ENCODE data around the gene EIF3L. TPM values are rescaled to one million over a fixed set of nuclear protein-coding genes. Genes with fewer than 3 reads are reported as not detected.

The EIF3L gene
- total and polyA plus RNA-seq, 2 of the 8 experiments (the other 6 are each of a cell fraction or from before 2014, with no cell fraction given): 639 to 886 TPM

DNA sequence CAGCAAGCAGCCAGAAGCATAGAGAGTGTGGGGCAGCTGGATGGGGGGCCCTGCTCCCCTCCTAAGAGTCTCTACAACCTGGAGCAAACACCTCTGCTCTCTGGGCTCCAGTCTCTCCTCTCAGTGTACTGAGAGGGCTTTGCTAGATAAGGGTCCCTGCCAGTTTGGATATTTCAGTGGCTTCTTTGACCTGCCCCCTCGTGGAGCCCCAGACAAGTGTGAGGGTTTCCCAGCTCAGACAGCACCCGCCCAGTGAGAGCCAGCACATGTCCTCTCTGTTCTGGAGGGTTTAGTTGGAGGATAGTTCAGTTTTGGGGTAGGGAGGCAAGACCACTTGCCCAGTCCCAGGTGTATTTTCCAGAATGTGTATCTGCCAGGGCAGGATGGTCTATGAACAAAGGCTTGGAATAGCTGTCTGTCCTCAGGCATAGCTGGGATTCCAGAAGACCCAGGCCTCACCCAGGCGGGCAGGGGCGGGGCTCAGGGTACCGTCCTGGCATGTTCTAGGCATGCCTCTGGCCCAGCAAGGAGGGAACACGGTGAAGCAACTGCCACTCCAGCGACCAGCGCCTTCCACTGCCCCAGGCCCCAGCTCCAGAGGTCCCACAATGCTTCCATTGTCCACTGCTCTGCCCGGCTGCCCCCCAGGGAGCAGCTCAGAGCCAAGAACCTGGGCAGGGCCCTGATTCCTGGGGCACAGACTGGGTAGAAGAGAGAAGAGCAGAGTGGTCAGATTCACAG, 49.4 kb downstream of the EIF3L start (continued):
- TF ChIP-seq SUZ12 (IDR thresholded peaks at IDR 0.05; ENCODE audit: low read length) (no peak), POLR2AphosphoS5 (IDR thresholded peaks at IDR 0.05; ENCODE audit: low read depth, low read length) (no peak), BCL11A (IDR thresholded peaks at IDR 0.05; ENCODE audit: low read depth in 2 of 2, low read length in 2 of 2) (no peak), CHD2 (IDR thresholded peaks at IDR 0.05; ENCODE audit: low read length) (no peak)
